ENCODE measurements around the gene PRSS33.
A peak's percentile ranks its signal among the peaks of the same experiment; 100 is the strongest.

Gene PRSS33

GRCh38 chr16:2804728-2805127 is 17.4 kb upstream of the PRSS33 start:
- H3K27ac ChIP-seq, result no peak overlapping the region
- no peak for TF ChIP-seq CTCF (conservative IDR thresholded peaks at IDR 0.05)

- no peak overlapping the region for H3K27ac ChIP-seq
- no peak for TF ChIP-seq CTCF (conservative IDR thresholded peaks at IDR 0.05)
Observed at GRCh38 chr16:2803545-2804195, 16.3 kb upstream of the PRSS33 start.

GRCh38 chr16:2799859-2800226 is 12.5 kb upstream of the PRSS33 start:
- peak overlapping the region; percentile 45 for H3K27ac ChIP-seq

GRCh38 chr16:2799205-2799858 is 12.0 kb upstream of the PRSS33 start:
- no peak for TF ChIP-seq CTCF (conservative IDR thresholded peaks at IDR 0.05)
- H3K27ac ChIP-seq, result peak overlapping the region; percentile 45

More at GRCh38 chr16:2799859-2800226, 12.5 kb upstream of the PRSS33 start:
- no peak for TF ChIP-seq CTCF (conservative IDR thresholded peaks at IDR 0.05)

- no peak for TF ChIP-seq CTCF (conservative IDR thresholded peaks at IDR 0.05)
- H3K27ac ChIP-seq, result no peak overlapping the region
Observed at GRCh38 chr16:2798723-2799204, 11.4 kb upstream of the PRSS33 start.

- no peak for TF ChIP-seq CTCF (conservative IDR thresholded peaks at IDR 0.05)
- H3K27ac ChIP-seq, result no peak overlapping the region
Observed at GRCh38 chr16:2795395-2796143, 8.2 kb upstream of the PRSS33 start.

GRCh38 chr16:2792940-2793339 is 5.6 kb upstream of the PRSS33 start:
- no peak for TF ChIP-seq CTCF (conservative IDR thresholded peaks at IDR 0.05)
- H3K27ac ChIP-seq, result no peak overlapping the region

Data from VCaP (cell line).